ENCODE results near the gene PRDX5. TPM values are rescaled to one million over a fixed set of nuclear protein-coding genes. Genes with fewer than 3 reads are reported as not detected.

PRDX5 gene
- total and polyA plus RNA-seq, 10 of the 15 experiments (the other 5 are each of a cell fraction or from before 2014, with no cell fraction given): 95.7 to 406 (median 240) TPM

DNA sequence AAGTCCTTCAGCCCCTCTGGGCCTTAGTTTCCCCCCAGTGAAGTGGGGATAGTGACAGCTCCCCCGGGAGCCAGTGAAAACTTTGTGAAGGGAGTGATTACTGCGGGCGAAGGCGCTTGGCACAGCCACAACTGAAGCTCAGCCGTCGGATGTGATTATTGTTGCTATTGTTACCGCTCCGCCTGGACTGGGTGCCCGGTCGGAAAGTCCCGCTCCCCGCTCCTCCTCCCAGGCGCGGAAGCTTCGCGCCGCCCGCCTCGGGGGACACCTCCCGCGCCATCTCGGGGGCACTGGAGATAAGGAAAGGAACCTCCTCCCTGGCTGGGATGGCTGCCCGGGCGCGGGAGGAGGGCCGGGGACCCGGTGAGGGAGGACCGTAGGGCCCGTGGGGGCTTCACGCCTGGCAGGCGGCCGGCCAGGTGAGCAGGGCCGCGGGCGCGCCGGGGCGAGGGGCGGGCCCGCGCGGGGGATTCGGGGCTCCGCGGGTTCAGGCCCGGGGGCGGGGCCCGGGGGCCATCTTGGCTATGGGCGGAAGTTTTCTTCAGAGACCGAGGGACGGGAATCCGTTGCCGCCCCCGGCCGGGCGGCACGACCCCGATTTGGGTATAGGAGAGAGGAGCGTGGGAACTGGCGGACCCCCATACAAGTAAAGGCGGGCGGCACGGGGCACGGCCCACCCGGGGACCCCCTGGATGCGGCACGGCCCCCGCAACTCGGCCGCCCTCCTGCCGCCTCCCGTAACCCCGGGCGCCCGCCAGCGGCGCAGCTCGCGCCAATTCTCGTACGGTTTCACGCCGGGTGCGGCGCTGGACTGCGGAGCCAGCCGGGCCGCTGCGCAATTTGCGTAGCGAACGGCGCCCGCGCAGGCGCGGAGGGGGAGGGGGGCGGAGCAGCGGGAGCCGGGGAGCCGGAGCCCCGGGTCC is 32.7 kb upstream of the PRDX5 start, which contains the start of gene GPR137 (continued):
- peak; percentile 50 for TF ChIP-seq MEF2B (IDR thresholded peaks at IDR 0.05; ENCODE audit: partially characterized antibody, poor library complexity, severe bottlenecking)
- TF ChIP-seq BHLHE40 (IDR thresholded peaks at IDR 0.05; ENCODE audit: borderline replicate concordance in 1 of 2, low read depth in 2 of 2, low read length in 1 of 2): peak in 1 of 2 experiments; percentile 61; a peak in 2 of 4 replicates
- TF ChIP-seq, protein P1, sequence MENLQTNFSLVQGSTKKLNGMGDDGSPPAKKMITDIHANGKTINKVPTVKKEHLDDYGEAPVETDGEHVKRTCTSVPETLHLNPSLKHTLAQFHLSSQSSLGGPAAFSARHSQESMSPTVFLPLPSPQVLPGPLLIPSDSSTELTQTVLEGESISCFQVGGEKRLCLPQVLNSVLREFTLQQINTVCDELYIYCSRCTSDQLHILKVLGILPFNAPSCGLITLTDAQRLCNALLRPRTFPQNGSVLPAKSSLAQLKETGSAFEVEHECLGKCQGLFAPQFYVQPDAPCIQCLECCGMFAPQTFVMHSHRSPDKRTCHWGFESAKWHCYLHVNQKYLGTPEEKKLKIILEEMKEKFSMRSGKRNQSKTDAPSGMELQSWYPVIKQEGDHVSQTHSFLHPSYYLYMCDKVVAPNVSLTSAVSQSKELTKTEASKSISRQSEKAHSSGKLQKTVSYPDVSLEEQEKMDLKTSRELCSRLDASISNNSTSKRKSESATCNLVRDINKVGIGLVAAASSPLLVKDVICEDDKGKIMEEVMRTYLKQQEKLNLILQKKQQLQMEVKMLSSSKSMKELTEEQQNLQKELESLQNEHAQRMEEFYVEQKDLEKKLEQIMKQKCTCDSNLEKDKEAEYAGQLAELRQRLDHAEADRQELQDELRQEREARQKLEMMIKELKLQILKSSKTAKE (IDR thresholded peaks at IDR 0.05; ENCODE audit: low read depth, poor library complexity, severe bottlenecking): no peak
- TF ChIP-seq BACH1 (IDR thresholded peaks at IDR 0.05; ENCODE audit: borderline replicate concordance): 0 out of 2 replicates have a peak, but pooled peaks have one; percentile 65
- TF ChIP-seq EZH2 (IDR thresholded peaks at IDR 0.05; ENCODE audit: borderline replicate concordance, control insufficient read depth, low read depth, low read length): no peak

All from GM12878 (cell line).